HG03039 (cell line): ENCODE data around the gene PTPRN2.
"Not testable (repeated sequence)": the region's sequence is repeated elsewhere in the genome, so short reads cannot be mapped to it uniquely, and the experiment has no call there.

ENCODE experiments used
- ATAC-seq: cut with Tn5 transposase; IDR thresholded peaks from one replicate; pipeline ENCODE4 v1.9.1; 2021; ENCODE audit warnings: mild to moderate bottlenecking, moderate library complexity; ENCODE audit not compliant: unreplicated experiment

The PTPRN2 gene

DNA sequence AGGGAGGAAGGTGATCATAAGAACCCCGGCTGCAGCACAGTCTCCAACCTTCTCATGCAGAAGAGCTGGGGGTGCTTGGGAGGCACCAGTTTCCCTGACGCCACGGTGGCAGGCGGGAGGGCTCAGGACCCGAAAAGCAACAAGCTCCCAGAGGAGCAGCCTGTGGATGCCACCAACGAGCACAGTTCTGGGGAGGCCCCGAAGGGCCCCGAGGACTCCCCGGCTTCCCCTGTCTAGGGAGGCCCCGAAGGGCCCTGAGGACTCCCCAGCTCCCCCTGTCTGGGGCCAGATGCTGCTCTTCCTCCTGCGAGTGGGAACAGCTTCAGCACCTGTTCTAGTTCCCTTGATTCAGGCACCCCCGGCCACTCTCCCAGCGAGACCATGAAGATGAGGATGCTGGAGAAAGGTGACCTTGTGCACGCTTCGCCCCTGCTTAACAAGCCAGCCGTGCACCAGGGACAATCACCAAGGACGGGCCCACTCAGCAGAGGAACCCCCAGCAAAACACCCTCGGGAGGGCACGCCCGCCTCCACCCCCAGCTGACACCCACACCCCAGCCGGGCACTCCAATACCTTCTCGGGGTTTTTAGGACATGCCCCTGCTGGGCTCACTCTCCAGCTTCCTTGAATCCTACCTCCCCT, 112.5 kb downstream of the PTPRN2 start:
- no peak for ATAC-seq

DNA sequence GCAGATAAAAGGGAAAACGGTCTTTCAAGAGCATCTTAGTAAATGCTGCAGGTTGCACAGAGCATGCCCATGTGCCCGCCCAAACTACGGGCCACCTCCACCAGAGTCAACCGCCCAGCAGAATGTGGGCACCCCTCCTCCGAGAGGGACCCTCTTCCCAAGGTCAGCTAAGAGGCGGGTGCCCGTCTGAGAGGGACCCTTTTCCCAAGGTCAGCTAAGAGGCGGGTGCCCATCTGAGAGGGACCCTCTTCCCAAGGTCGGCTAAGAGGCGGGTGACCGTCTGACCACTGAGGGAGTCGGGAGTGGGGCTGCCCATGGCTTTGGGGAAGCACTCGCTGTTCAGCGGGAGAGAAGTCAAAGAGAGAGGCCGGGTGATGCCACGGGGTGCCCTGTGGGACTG, 113.1 kb downstream of the PTPRN2 start:
- no peak for ATAC-seq

DNA sequence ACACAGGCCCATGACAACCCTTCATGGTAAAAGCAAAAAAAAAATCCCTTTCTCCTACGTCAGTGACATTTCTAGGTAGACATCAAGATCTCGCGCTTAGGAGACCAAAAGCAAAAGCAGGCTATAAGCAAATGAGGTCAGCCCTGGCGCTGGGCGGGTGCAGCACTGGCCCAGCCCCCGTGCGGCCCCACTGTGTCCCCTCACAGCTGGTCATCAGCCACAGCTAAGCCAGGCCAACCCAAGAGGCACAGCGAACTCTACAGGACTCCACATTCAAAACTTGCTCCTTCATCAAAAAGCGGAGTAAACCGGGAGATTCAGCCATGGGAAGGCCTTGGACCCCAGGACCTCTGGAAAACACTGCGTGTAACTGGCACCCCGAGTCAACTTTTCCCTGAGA, 113.7 kb downstream of the PTPRN2 start:
- ATAC-seq, result no peak

DNA sequence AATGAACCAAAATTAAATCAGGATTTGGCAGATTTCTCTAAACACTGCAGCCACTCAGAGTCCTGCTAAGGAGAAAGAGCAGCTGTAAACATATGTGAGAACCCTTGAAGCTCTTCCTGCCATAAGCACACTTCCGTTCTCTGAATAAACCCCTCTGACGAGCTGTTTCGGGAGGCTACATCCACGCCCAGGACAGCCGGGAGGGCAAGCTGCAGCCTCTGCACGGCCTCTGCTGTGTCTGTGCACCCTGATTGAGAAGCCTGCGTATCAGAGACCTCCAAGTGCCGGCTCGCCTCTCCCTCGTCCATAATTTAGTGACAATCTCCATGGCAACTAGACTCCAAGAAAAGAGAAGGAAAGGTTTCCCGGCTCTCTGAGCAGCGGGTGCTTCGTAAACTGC, 114.4 kb downstream of the PTPRN2 start:
- no peak for ATAC-seq

DNA sequence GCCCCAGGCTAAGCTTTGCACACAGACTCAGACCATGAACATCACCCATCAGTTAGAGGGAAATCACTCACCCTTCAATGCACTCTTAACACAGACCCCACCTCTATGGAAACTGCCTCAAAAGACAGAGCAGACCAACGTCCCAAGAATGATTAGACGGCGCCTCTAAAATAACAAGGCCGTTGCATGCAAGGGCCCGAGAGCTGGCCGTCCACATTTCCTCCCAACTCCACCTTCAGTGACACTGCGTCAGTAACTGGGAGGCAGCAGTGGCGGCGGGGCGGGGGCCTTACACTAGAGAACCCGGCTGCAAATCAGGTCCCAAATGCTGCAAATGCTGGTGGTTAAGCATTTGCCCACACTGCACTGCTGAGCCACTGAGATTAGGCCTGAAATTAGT, 115.0 kb downstream of the PTPRN2 start:
- no peak for ATAC-seq

DNA sequence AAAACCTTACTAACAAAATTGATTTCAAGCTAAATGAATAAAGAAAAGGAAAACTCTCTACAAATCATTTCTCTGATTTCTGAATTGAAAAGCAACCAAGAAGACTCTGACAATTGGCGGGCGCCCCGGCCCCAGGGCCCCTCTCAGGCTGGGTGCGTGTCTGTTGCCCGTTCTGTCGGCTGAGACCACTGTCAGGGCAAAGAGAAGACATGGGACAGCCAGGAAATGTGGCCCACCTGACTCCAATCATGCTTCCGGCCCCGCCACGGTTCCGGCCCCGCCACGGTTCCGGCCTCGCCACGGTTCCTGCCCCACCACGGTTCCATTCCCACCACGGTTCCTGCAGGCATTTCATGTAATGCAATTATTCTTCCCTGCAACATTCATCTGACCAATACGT, 115.9 kb downstream of the PTPRN2 start:
- no peak for ATAC-seq

DNA sequence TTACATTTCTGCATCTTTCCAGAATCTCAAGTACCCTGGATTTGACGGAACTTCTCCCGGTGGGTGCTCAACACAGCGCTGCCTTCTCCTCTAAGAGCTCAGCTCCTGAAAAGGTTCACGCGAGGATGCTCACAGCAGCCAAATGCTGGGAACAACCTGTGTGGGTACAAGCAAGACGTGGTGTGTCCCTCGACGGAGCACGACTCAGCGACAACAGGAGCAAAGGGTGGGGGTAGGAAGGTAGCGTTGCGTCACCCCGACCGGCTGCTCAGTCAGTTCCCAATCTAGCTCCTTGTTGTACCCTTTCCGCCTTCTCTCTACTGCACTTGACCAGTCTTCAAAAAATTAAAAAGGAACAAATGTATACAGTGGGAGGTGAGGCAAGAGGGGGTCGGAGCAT, 117.3 kb downstream of the PTPRN2 start:
- no peak for ATAC-seq

DNA sequence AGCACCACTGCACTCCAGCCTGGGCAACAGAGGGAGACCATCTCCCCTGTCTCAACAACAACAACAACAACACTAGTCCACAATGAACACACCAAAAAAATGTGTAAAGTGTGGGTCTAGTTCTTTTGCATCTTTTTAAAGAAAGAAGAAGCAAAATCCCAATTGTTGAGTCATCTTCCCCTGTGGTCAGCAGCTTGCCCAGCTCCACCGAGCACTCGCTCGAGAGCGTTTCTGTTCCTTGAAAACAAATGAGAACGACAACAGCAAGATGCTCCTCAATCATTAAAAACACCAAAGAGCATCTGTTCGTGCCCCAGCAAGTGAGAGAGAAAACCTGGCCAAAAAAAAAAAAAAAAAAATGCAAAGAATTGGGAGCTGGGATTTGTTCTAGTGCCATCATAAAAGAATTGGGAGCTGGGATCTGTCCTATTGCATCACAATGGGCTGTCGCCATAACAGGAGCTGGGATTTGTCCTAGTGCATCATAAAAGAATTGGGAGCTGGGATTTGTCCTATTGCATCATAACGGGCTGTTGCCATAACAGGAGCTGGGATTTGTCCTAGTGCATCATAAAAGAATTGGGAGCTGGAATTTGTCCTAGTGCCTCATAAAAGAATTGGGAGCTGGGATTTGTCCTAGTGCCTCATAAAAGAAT, 118.1 kb downstream of the PTPRN2 start:
- no peak for ATAC-seq

DNA sequence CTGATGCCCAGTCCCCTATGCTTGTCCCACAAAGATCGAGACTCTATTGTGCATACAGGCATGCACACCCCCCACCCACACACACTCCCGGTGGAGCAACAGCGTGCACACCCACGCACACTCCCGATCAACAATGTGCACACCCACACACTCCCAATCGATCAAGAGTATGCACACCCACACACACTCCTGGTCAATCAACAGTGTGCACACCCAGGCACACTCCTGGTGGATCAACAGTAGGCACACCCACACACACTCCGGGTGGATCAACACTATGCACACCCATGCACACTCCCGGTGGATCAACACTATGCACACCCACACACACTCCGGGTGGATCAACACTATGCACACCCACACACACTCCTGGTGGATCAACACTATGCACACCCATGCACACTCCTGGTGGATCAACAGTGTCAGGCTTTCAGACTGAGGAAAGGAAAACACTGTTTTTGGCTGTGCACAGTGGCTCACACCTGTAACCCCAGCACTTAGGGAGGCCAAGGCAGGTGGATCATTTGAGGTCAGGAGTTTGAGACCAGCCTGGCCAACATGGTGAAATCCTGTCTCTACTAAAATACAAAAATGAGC, 118.8 kb downstream of the PTPRN2 start:
- ATAC-seq, result no peak

DNA sequence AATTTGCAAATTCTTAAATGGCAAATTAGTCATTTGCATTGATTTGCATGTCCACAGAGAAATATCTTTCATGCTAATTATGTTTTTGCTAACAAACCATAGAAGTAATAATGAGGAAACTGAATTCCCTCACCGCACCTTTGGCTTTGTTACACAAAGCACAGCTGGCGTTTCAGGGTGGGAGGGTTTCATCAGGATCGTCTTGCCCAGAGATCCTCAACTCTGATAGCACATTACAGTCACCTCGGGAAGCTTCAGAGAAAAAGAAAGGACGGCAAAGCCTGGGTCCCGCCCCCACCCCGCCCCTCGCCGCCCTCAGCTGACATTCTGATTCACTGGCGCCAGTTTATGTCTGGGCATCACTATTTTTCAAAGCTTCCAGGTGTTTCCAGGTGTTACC, 119.4 kb downstream of the PTPRN2 start:
- no peak for ATAC-seq

DNA sequence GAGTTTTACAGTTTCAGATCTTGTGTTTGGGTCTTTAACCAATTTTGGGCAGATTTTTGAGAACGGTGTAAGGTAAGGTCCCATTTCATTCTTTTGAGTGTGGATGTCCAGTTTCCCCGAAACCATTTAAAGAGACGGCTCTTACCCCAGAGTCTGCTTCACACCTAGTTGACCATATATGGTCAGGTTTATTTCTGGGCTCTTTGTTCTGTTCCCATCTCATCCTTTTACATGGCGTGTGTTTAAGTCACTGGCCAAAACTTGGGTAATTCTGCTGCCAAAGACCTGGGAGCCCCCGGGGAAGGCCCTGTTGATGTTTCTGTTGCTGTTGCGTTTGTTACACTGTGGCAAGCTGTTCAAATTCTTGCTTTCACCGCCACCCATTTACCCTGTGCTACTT, 120.1 kb downstream of the PTPRN2 start:
- no peak for ATAC-seq

DNA sequence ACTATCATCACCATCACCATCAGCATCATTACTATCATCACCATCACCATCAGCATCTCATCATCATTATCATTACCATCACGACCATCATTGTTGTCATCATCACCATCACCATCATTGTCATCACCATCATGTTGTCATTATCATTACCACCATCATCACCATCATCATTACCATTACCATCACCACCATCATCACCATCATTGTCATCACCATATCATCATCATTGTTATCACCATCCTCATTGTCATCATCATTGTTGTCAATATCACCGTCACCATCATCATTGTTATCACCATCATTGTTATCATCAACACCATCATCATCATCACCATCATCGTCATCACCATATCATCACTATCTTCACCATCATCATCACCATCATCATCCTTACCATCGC, 124.3 kb downstream of the PTPRN2 start:
- no peak for ATAC-seq

DNA sequence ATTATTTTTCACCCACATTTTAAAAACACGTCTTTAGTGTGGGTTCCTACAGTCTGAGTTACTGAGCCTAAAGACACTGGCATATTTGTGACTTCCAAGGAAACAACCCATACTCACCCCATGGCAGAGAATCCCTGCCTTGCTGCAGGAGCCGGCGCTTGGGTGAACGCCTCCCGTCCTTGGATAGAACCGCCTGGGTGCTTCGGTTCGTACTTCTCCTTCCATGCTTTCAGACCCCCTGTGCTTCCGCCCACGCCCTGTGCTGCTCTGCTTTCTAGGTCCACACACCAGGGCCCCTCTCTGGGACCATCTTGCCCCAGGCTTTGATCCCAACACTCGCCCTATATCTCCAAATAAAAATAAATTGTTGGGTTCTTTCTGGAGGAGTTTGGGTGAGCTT, 125.8 kb downstream of the PTPRN2 start:
- ATAC-seq, result no peak

DNA sequence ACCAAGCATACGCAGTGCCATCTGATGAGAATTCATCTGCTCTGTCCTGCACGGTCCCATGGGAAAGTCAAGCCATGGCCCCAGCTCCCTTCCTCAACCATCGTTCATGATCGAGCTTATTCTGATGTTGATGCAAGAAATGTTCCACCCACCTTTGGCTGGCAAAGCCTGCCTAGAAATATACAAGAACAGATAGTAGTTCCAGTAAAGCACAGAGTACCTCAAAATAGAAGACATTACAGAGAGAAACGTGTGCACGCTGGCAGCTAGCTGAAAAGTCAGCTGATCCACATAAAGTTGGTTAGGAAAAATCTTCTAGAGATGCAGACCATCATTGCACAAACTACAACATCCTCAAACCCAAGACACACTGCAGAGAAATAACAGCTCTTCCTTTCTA, 127.0 kb downstream of the PTPRN2 start:
- ATAC-seq, result no peak

DNA sequence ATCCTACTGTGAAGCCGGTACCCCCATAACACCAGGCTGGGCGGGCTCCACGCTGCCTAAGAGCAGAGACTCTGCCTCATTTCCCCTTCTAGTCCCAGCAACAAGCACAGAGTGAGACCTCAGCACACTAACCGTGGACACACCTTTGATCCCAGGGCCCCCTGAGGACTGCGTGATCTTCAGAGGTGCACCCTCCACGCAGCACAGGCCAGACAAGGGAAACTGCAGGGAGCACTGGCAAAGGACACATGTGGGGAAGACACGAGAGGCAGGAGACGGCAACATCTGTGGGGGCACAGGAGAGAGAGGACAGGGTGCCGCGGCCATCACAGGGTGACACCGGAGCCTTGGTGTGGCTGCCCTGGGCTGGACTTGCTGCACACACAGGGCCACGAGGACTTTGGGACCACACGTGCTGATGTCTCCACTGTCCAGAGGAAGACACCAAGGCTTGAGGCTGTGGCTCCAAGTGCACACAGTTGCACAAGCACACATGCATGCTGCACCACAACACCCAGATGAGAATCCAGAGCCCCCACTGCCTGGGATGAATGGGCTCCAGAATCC, 128.8 kb downstream of the PTPRN2 start:
- no peak for ATAC-seq

DNA sequence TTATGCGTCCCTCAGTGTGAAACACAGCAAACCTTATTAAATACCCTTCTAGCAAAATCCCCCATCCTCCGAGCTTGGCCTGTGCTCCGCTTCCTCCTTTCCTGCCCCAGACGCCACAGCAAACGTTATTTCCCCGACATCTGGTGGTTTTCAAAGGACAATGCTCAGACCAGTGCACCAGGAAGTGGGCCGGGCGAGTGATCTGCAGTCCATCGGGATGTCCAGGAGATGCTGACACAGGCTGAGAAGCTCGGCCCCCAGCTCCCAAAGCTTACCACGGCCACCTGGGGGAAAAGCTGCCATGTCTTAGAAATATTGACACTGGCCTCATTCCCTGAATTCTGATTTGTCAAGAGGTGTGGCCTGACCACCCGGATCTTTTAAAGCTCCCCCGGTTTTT, 129.5 kb downstream of the PTPRN2 start:
- ATAC-seq, result no peak

DNA sequence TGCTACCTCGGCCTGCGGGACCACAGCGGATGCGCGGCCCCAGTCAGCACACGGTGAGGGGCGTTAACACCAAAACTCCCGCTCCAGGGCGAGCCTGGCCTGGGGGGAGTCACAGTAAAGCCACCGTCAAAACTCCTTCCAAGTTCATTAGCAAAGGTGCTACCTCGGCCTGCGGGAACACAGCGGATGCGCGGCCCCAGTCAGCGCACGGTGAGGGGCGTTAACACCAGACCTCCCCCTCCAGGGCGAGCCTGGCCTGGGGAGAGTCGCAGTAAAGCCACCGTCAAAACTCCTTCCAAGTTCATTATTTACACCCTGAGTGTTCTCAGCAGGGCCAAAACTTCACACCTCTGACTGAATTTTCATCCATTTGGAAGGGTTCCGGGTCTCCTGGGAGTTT, 130.0 kb downstream of the PTPRN2 start:
- ATAC-seq, result not testable (repeated sequence)

DNA sequence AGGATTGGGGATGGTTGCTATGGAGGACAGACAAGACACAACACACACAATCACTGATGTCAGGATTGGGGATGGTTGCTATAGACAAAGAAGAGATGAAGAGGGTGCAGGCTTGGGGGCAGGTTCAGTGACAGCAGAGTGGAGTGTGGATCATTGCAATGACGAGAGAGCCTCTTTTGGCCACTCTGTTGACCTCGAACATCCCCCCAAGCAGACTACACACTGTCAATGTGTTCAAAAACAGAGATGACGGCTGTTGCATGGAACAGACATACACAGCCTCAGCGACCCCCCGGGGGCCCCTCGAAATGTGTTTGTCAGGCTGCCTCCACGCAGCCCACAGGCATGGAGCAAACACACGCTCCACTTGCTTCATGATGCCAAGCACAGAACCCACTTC, 133.0 kb downstream of the PTPRN2 start:
- ATAC-seq, result no peak

DNA sequence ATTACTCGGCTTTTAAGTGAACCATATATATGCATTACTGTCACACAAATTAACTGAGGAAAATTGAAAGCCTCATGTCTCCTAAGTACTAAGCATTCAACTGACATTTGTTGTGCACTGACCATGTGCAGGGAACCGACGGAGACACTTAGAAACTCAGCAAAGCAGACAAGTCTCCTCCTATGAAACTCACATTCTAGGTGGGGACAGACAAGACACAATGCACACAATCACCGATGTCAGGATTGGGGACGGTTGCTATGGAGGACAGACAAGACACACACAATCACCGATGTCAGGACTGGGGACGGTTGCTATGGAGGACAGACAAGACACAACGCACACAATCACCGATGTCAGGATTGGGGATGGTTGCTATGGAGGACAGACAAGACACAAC, 134.0 kb downstream of the PTPRN2 start:
- no peak for ATAC-seq

DNA sequence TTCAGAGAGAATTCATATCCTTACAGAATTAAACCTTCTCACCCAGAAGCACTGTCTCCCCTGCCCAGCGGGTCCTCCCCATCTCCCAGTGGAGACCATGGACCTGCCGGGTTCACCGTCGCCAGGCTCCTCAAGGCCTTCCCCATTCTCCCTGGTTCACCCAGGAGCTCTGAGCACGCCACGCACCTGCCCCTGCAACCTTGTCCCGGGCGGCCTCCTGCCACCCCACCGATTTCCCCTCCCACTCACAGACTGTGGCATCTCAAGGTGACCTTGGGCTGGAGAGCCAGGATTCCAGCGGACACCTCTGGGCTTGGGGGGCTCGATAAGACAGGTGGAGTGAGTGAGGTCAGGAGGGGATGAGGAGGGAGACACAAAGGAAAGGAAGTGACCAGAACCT, 135.3 kb downstream of the PTPRN2 start:
- no peak for ATAC-seq

DNA sequence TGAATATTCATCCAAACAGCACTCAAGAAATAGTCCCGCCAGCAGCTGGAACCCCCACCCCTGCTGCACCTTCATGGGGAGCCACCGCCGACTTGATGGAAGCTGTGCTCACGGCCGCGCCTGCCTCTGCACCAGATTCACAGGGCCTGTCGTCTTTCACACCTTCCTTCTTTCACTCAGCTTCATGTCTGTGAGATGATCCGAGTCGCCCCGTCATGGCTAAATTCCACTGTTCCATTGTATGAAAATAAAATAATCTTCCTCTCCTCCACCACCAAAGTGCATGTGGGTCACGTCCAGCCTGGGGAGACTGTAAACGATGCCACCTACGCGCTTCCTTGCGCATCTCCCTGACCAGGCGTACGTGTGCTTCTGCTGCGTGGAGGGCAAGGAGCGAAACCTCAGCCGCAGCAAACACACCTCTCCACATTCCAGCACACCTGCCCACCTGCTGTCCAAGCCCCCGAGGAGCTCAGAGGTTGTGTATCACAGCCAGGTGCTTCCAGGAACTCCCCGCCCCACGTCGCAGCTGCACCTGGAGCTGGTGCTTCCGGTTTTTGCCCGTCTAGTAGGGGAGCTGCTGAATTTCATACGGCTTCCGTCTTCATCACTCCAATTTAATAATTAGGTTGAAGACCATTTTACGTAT, 137.0 kb downstream of the PTPRN2 start:
- ATAC-seq, result no peak

DNA sequence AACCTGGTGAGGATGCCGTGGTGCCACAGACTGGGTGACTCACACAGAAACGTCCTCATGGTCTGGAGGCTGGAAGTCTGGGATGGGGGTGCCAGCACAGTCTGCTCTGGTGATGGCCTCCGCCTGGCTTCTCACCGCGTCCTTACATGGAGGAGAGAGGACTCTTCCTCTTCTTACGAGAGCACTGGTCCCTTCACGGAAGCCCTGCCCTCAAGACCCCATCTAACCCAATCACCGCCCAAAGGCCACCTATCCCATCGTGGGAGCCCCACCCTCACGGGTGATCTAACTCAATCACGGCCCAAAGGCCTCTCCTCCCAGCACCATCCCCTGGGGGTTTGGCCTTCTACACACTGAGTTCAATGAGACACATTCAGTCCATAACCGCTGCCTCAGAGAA, 137.7 kb downstream of the PTPRN2 start:
- ATAC-seq, result no peak
